Dermis lymphatic vessel endothelial cell (primary cell): ENCODE results near the gene TM9SF3. TPM values are rescaled to one million over a fixed set of nuclear protein-coding genes. Genes with fewer than 3 reads are reported as not detected.

Experiments
- total RNA-seq: library from RNA; depleted of rRNA; stranded (reverse); fragments of >200 nt; gene quantifications from 2 replicates; pipeline ENCODE4 v1.2.1, GENCODE V29; 2014

The TM9SF3 gene
- 83.7 and 90.0 TPM in 2 replicates for total RNA-seq

DNA sequence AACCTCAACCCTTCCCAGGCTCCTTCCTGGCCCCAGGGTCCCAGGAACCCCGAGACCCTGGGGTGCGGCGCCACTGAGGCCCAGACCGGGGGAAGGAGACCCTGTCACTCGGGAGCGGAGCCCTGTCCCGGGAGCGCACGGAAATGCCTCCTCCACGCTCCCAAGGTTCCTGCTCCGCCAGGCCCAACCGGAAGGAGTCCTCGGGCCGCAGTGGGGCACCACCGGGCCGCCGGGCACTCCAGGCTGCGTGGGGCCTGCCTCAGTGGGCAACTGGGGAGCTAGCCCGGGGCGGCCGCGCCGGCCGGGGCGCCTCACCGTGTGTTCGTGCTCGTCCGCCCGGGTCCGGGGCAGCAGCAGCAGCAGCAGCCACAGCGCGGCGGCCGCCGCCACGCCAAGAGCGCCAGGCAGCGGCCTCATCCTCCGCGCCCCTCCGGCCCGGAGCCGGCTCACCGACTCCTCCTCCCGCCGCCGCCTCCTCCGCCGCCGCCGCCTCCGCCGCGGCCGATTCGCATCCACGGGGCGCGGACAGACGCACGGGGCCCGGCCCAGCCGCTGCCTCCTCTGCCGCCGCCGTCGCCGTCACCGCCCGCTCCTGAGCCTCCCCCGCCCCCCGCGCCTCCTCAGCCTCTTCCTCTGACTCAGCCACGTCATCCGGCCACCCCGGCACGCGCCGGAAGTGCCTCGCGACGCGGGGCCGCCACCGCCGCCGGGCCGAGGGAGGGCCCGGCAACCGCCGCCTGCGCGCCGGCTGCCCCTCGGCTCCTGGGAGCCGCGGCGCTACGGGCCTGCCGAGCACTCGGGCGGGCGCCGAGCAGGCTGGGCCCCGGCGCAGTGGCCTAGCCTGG is at the start of gene TM9SF3:
TSS of gene TM9SF3 (minus strand) at position 594 of the 845 bp plus-strand sequence. CDS start at position 417, 177 bp downstream.

GRCh38 chr10:96513698-96514561 is 72.9 kb downstream of the TM9SF3 start, which contains the start of gene TLL2:
Gene TLL2 (minus strand): TSS chr10:96513926. CDS start chr10:96513685, 241 bp downstream.

Other genes starting within 250 kb of the TM9SF3 start
- gene OPALIN, start 228.0 kb downstream of the TM9SF3 start, total RNA-seq: not detected in 2 replicates
- 0.09 and 0.11 TPM in 2 replicates for gene TLL2, start 73.1 kb downstream of the TM9SF3 start, total RNA-seq
- gene PIK3AP1, start 133.5 kb upstream of the TM9SF3 start, total RNA-seq: 0.09 TPM in 1 of 2 replicates, not detected in the other
- gene LCOR, start 245.3 kb upstream of the TM9SF3 start, total RNA-seq: 12.7 and 13.9 TPM in 2 replicates